ENCODE measurements around the gene PUSL1. TPM values are rescaled to one million over a fixed set of nuclear protein-coding genes. Genes with fewer than 3 reads are reported as not detected.

The PUSL1 gene
- total RNA-seq, 2 experiments from 2014 or later = 17.0 to 17.6 TPM

DNA sequence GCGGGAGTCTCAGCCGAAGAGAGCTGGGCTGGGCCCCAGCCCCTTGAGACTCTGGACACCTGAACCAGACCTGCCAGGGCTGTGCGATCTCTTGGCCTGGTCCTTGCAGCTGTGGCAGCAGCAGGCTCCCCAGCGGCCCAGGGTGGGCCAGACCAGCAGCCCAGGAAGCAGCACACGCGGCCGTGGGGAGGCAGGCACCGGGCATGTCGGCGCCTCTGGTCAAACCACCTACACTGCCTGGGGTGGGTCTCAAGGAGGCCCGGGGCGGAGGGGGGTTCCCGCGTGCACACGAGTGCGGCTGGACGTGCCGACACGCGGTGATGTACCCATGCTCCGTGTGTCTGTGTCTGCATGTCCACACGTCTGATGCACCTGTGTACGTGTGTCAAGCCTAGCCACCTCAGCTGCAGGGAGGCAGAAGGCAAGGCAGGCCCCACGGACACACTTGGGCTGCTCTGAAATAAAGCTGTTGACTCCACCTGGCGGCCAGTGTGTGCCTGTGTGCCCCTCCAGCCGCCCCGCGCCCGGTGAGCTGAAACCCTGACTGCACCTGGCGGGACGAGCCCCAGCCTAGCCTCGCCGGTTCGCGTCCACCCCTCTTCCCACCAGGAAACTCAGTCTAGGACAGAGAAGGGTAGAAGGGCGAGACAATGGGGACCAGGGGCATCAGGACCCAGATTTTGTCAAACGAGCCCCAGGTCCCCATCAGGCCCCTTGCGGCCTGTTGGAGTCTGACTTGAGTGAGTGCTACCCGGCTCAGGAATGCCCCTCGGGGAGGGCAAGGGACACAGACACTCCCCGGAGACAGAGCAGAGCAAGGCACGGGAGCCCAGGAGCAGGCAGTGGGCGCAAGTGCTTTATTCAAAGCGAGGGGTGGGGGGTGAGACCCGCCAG lies 16.6 kb upstream of the PUSL1 start:
- Mint-ChIP-seq H3K36me3 (ENCODE audit: low read depth) (no peaks in the 10 kb centered on the region), H3K9me3 (no peaks in the 10 kb centered on the region), H3K27ac (no peak overlapping the region), H3K4me1 (ENCODE audit: low read depth) (no peaks in the 10 kb centered on the region), H3K27me3 (ENCODE audit: low read depth) (no peaks in the 10 kb centered on the region), H3K4me3 (no peak overlapping the region)
- CTCF ChIA-PET = interaction anchor here (0.6 to 3.2 kb wide), 8 partner anchors 10 to 308 kb away, joined by 3 to 34 read pairs (median 3); no protein-coding TSS in a partner anchor
- intact Hi-C loops (cut with micrococcal nuclease) = loop anchor here (2.0 to 5.0 kb wide), 2 partner anchors 169 to 309 kb away; partner anchors contain the start of gene PERM1
- DNase-seq = peak; percentile 73

DNA sequence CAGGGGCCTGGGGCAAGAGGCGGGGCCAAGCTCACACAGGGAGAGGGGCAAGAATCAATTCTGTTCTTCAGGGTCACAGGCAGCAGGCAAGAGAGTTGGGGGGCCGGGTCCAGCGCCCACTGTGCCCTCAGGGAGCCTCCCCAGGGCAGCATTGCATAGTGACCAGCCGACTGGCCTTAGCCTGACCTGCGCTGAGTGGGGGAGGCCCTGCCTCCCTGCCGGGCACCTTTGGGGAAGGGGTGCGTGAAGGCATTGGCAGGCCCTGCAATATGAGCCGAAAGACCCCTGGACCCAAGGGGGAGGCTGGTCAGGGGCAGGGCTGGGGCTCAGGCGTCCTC lies 16.0 kb upstream of the PUSL1 start:
- no peaks in the 10 kb centered on the region for H3K27me3 Mint-ChIP-seq (ENCODE audit: low read depth)
- H3K36me3 Mint-ChIP-seq (ENCODE audit: low read depth) = no peaks in the 10 kb centered on the region
- no peak for DNase-seq
- no peak overlapping the region for H3K4me3 Mint-ChIP-seq
- no peaks in the 10 kb centered on the region for H3K4me1 Mint-ChIP-seq (ENCODE audit: low read depth)
- CTCF ChIA-PET = interaction anchor here (0.6 to 3.2 kb wide), 4 partner anchors 31 to 175 kb away, joined by 3 to 34 read pairs (median 5); no protein-coding TSS in a partner anchor
- intact Hi-C loops (cut with micrococcal nuclease) = loop anchor here (2.0 to 5.0 kb wide), 2 partner anchors 170 to 310 kb away; partner anchors contain the start of gene PERM1
- no peaks in the 10 kb centered on the region for H3K9me3 Mint-ChIP-seq
- H3K27ac Mint-ChIP-seq = no peak overlapping the region

DNA sequence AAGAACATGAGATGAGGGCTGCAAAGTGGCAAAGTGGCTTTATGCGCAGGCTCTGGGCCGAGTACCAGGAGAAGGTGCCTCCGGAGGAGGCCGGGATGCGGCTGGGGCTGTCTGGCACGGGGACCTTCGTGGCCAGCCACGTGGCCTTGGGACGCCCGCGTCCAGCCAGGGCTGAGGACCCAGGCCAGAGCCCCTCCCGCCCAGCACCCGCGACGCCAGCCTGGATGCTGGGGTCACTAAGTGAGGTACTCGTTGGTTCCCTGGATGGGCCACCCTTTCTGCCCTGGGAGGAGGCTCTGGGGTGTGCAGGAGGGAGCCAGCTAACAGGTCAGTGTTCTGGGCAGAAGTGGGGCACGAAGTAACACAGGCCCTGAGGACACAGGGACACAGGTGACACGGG lies 15.5 kb upstream of the PUSL1 start:
- Mint-ChIP-seq H3K4me3 (no peak overlapping the region), H3K27me3 (ENCODE audit: low read depth) (no peaks in the 10 kb centered on the region), H3K4me1 (ENCODE audit: low read depth) (no peaks in the 10 kb centered on the region), H3K36me3 (ENCODE audit: low read depth) (no peaks in the 10 kb centered on the region), H3K27ac (no peak overlapping the region), H3K9me3 (no peaks in the 10 kb centered on the region)
- DNase-seq = no peak
- intact Hi-C loops (cut with micrococcal nuclease) = loop anchor here (2.0 to 5.0 kb wide), 2 partner anchors 170 to 311 kb away; partner anchors contain the start of gene PERM1
- CTCF ChIA-PET = interaction anchor here (3.2 kb wide), 1 partner anchor 170 kb away, joined by 34 read pairs; no protein-coding TSS in a partner anchor

DNA sequence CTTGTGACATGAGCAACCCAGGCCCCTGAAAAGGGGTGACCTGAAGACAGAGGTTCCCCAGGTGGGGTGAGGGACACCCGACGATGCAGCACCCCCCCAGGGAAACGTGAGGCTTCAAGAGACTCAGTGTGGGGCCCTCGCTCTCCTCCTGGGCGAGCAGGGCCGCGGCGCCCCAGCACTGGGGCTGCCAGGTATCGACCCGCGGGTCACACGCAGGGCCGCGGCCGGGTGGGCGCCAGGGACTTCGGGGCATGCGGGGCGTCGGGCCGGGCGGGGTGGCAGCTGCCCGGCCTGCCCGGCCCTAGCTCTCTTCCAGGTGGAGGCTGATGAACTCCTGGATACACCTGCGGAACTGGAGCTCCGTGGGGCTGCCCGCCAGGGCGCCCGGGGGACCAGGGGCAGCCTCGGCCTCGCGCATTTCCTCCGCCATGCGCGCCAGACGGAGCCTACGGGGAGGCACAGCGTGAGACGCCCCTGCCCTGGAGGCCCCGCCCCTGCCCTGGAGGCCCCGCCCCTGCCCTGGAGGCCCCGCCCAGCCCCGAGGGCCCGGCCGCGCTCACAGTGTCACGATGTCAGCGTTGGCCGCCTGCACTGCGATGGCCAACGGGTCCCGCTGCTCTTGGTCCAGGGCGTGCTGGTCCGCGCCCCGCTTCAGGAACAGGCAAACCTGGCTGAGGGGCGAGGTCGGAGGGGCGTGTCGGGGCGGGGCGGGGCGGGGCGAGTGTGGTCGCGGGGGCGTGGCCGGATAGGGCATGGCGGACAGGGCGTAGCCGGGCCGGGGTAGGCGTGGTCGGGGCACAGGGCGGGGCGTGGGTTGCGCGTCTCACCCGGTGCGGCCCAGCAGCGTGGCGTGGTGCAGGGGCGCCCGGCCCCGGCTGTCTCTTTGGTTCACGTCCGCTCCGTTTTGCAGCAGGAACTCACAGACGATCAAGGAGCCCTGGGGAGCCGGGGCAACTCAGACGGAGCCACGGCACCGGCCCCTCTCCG lies 14.8 kb upstream of the PUSL1 start:
- no peak for DNase-seq
- intact Hi-C loops (cut with micrococcal nuclease) = loop anchor here (2.0 to 5.0 kb wide), 2 partner anchors 171 to 311 kb away; partner anchors contain the start of gene PERM1
- Mint-ChIP-seq H3K27ac (no peak overlapping the region), H3K4me1 (ENCODE audit: low read depth) (no peaks in the 10 kb centered on the region), H3K27me3 (ENCODE audit: low read depth) (no peaks in the 10 kb centered on the region), H3K9me3 (no peaks in the 10 kb centered on the region), H3K36me3 (ENCODE audit: low read depth) (no peaks in the 10 kb centered on the region), H3K4me3 (no peak overlapping the region)
- CTCF ChIA-PET = no interaction called here

DNA sequence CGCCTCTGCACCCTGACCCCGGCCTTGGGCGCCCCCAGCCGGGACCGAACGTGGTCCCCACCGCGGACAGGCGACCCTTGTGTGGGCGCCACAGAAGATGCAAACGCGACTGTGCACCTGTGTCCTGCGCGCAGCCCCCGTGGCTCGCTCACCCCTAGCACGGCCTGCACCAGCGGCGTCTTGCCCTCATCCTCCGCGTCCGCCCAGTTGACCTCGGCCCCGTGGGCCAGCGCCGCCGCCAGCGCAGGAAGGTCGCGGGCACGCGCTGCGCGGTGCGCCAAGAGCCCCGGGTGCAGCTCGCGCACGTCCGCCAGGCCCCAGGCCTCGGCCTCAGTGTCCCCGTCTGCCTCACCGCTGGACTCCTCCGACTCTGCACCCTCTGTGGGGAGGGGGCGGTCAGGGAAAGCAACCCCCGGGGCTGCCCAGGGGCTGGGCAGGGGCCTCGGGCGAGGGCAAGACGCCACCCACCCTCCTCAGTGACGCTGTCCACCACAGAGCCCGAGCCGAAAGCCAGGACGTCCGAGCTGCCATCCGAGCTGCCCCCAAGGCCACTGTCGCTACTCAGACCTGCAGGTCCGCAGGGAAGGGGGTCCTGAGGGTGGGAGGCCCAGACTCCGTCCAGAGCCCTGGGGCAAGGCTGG lies 14.0 kb upstream of the PUSL1 start:
- no peaks in the 10 kb centered on the region for H3K27me3 Mint-ChIP-seq (ENCODE audit: low read depth)
- H3K4me1 Mint-ChIP-seq (ENCODE audit: low read depth) = no peaks in the 10 kb centered on the region
- no peak overlapping the region for H3K27ac Mint-ChIP-seq
- H3K36me3 Mint-ChIP-seq (ENCODE audit: low read depth) = no peaks in the 10 kb centered on the region
- no peak overlapping the region for H3K4me3 Mint-ChIP-seq
- intact Hi-C loops (cut with micrococcal nuclease) = loop anchor here (5.0 kb wide), 1 partner anchor 312 kb away; the partner anchor contains the start of gene PERM1
- no peaks in the 10 kb centered on the region for H3K9me3 Mint-ChIP-seq
- CTCF ChIA-PET = no interaction called here
- DNase-seq = no peak

DNA sequence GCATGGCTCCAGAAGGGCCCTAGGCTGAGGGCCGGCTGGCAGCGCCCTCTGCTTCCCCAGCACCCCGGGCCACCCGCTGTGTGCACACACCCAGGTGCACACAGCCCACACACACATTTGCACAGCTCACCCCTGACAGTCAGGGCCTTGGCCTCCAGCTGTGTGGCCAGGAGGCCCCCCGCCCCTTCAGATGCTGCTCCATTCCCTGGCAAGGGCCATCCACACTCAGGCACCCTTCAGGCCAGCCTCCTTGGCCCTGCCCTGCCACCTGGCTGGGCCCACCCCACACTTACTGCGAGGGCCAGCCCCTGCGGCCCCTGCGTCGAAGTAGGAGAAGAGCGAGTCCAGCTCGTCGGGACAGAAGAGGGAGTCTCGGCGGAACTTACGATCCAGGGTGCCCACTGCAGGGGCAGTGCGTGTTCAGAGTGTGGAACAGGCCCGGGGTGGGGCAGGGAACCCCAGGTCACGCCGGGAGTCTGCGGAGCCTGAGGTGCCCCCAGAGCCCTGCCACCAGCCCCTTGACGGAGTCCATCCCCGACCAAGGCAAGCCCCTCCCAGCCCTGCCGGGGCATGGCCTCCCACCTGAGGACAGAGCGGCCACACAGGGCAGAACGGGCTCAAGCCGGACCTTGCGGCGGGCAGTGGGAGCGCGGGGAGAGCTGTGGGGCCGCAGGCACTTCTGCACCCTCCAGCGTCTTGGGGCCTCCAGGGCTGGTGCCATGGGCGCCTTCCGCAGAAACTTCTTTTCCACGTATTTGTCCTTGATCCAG lies 13.1 kb upstream of the PUSL1 start:
- no peak overlapping the region for H3K4me3 Mint-ChIP-seq
- no peaks in the 10 kb centered on the region for H3K9me3 Mint-ChIP-seq
- CTCF ChIA-PET = interaction anchor here (0.5 kb wide), 1 partner anchor 311 kb away, joined by 3 read pairs; no protein-coding TSS in a partner anchor
- H3K27ac Mint-ChIP-seq = no peak overlapping the region
- H3K36me3 Mint-ChIP-seq (ENCODE audit: low read depth) = no peaks in the 10 kb centered on the region
- intact Hi-C loops (cut with micrococcal nuclease) = no loop called here
- H3K27me3 Mint-ChIP-seq (ENCODE audit: low read depth) = no peaks in the 10 kb centered on the region
- DNase-seq = no peak
- no peaks in the 10 kb centered on the region for H3K4me1 Mint-ChIP-seq (ENCODE audit: low read depth)

DNA sequence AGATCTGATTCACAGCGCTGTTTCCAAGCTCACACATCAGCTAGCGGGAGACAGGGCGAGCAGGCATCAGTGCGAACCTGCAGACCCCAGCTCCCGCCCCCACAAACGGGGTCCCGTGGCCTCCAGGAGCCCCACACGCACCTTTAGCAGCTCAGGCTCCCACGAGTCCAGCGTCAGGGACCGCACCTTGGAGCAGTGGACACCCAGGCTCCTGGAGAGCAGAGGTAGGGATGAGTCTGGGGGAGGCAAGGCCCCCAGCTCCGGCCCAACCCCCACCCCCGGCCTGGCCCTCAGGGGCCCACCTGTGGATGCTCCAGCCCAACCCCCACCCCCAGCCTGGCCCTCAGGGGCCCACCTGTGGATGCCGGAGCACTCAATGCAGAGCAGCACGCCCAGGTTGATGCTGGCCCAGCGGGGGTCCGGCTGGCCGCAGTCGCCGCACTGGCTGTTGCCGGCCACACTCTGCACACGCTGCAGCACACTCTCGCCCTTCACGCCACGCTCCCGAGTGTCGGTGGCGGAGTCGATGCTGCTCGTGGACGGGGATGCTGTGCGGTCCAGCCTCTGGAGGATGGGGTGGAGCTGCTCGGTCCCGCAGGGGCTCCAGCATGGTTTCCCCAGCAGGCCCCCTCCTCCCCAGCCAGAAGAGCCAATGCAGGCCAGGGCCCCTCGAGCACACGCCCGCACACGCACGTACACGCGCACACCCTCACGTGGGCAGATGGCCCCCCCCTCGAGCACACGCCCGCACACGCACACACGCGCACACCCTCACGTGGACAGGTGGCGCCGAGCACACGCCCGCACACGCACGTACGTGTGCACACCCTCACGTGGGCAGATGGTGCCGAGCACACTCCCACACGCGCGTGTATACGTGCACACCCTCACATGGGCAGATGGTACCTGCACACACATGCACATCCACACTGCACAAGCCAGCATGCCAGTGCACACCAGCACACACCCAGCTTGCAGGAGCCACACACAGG lies 12.0 kb upstream of the PUSL1 start:
- no peaks in the 10 kb centered on the region for H3K9me3 Mint-ChIP-seq
- no peaks in the 10 kb centered on the region for H3K4me1 Mint-ChIP-seq (ENCODE audit: low read depth)
- CTCF ChIA-PET = no interaction called here
- no peaks in the 10 kb centered on the region for H3K36me3 Mint-ChIP-seq (ENCODE audit: low read depth)
- no peaks in the 10 kb centered on the region for H3K27me3 Mint-ChIP-seq (ENCODE audit: low read depth)
- H3K27ac Mint-ChIP-seq = no peak overlapping the region
- DNase-seq = no peak
- intact Hi-C loops (cut with micrococcal nuclease) = no loop called here
- no peak overlapping the region for H3K4me3 Mint-ChIP-seq

DNA sequence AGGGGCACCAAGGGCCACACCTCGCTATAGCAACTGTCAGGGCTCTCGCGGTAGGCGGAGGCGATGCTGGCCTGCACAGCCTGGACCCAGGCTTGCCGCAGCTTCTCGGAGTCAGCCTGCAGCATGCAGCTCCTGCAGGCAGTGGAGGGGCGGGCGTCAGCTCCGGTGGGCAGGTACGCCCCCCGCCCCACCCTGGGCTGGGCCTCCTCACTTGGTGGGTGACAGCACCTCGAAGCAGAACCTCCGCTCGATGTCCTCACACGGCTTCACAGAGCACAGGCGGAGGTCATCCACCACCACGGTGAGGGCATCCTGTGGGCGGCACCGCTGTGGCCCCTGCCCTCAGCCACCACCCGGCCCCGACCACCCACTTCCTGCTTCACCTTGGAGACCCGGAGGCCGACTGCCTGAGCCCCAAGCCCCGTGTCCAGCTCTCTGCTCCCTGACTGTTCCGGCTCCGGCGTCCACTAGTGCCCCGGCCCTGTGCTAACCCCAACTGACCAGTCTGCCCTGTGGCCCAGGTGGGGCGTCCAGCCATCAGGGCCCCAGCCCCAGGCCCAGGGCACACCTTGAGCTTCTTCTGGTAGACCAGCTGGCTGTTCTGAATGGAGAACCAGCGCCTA lies 10.5 kb upstream of the PUSL1 start:
- Mint-ChIP-seq H3K4me3 (no peak overlapping the region), H3K4me1 (ENCODE audit: low read depth) (no peaks in the 10 kb centered on the region), H3K27ac (no peak overlapping the region), H3K27me3 (ENCODE audit: low read depth) (no peaks in the 10 kb centered on the region), H3K36me3 (ENCODE audit: low read depth) (no peaks in the 10 kb centered on the region), H3K9me3 (no peaks in the 10 kb centered on the region)
- DNase-seq = no peak
- CTCF ChIA-PET = no interaction called here
- intact Hi-C loops (cut with micrococcal nuclease) = no loop called here

DNA sequence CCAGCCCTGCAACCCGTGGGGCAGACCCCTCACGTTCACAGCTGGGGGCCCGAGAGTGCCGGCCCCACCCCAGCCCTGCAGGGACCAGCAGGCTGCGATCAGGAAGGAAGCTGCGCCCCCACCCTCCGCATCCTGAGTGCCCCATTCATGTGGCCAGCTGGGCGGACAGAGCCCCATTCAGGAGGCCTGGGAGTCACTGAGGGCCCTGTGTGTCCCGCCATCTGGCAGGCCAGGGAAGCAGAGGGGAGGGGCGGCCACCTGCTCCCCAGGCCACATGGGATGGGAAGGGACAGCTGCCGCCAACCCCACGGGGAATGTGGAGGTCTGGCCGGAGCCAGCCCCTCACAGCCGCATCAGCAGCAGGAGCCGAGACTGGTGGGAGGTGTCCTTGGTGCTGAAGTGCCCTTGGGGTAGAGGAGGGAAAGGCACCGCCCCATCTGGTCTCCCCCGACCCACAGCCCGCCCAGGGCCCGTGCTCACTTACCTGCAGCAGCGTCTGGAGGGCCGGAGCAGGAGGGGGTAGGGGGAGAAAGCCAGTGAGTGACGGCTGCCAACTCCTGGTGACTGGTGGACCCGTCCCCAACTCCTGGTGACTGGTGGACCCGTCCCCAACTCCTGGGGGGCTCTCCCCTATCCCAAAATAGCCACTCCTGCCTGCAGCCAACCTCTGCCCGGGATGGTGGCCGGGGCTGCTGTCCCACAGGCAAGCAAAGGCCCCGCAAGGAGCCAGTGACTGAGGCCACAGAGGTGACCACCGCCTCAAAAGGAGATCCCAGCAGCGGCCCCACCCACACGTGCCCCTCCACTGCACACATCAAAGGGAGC lies 9.3 kb upstream of the PUSL1 start:
- intact Hi-C loops (cut with micrococcal nuclease) = no loop called here
- Mint-ChIP-seq H3K27ac (no peak overlapping the region), H3K36me3 (ENCODE audit: low read depth) (no peaks in the 10 kb centered on the region), H3K4me3 (no peak overlapping the region), H3K4me1 (ENCODE audit: low read depth) (no peaks in the 10 kb centered on the region), H3K27me3 (ENCODE audit: low read depth) (no peaks in the 10 kb centered on the region), H3K9me3 (no peaks in the 10 kb centered on the region)
- no peak for DNase-seq
- CTCF ChIA-PET = interaction anchor here (1.3 kb wide), 1 partner anchor 26 kb away, joined by 5 read pairs; no protein-coding TSS in a partner anchor

Data from activated naive CD4-positive, alpha-beta T cell treated with anti-CD3 and anti-CD28 coated beads for 36 hours (primary cell).